Thyroid gland (tissue), 4 donors: ENCODE data around the gene IMPG2. TPM values are rescaled to one million over a fixed set of nuclear protein-coding genes. Genes with fewer than 3 reads are reported as not detected.

ENCODE experiments used
- DNase-seq, 2 donors: peaks; one replicate each; pipeline ENCODE4 v3.0.0-alpha.2; 2019
- H3K27ac ChIP-seq, 3 donors: fragments of 200-600 bp; sonication (generic); 1 replicate in 2 of 3; 2 replicates in 1 of 3; pipeline ENCODE4 v1.5.1; 2016 to 2019; ENCODE audit warnings: mild to moderate bottlenecking in 1 of 3, moderate library complexity in 1 of 3
- H3K27me3 ChIP-seq: fragments of 200-600 bp; sonication (generic); one replicate; pipeline ENCODE4 v1.5.1; 2019
- H3K36me3 ChIP-seq, 2 donors: fragments of 200-600 bp; sonication (generic); one replicate each; pipeline ENCODE4 v1.5.1; 2016 to 2019
- H3K4me1 ChIP-seq, 2 donors: fragments of 200-600 bp; sonication (generic); one replicate each; pipeline ENCODE4 v1.5.1; 2017 to 2019
- H3K4me3 ChIP-seq, 3 donors: fragments of 200-600 bp; sonication (generic); replicated peaks in 1 of 3; 1 replicate in 2 of 3; 2 replicates in 1 of 3; pipeline ENCODE4 v1.5.1; 2016; ENCODE audit warnings: mild to moderate bottlenecking in 1 of 3
- H3K9me3 ChIP-seq: fragments of 200-600 bp; sonication (generic); one replicate; pipeline ENCODE4 v1.5.1; 2017
- POLR2A ChIP-seq, 2 donors: fragments of 450-650 bp; IDR thresholded peaks; one replicate each; pipeline ENCODE4 v1.6.1; 2017; ENCODE audit warnings: antibody characterized with exemption in 2 of 2, mild to moderate bottlenecking in 2 of 2, moderate library complexity in 1 of 2
- WGBS, 2 donors: methylation state at CpG; one replicate each; pipeline ENCODE4 v1.1.5; 2017; 5-methylcytosine and 5-hydroxymethylcytosine counted together
- intact Hi-C: fragments of 100-400 bp; cut with DNase I; formaldehyde crosslinking; loops from one replicate; pipeline ENCODE4 v1.15.1; 2023
- total RNA-seq, 4 donors: library from RNA; depleted of rRNA; stranded (reverse); fragments of >200 nt; gene quantifications; one replicate each; pipeline ENCODE4 v1.2.3, GENCODE V29; 2016
- TF ChIP-seq, protein P1 (sequence below), 6 experiments: fragments of 200-600 bp in 3 of 6; fragments of 450-650 bp in 3 of 6; sonication (generic) in 3 of 6; IDR thresholded peaks; one replicate each; pipeline ENCODE4 v1.5.1; 2016 to 2019; ENCODE audit warnings: antibody characterized with exemption in 6 of 6, mild to moderate bottlenecking in 2 of 6, inconsistent platforms in 1 of 6, moderate library complexity in 1 of 6

Gene IMPG2
- total RNA-seq, 4 donors from 2014 or later = 0.24 to 0.58 (median 0.30) TPM

DNA sequence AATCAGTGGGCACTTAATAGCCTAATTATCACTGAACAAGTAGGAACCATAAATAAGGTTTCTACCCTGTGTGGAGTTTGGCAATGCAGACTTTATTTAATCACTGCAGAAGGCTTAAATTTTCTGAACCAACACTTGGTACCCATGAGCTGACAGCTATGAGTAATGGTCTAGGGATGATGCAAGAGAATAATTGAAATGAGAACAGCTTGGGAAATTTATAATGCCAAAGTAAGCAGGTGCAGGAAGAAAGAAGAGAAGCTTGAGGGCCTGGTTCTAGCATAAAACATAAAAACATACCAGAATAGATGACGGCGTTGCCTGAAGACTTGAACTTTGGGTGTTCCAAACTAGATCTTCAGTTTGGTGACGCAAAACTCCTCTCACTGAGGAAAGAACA is 67.0 kb downstream of the IMPG2 start:
- H3K27ac ChIP-seq = no peak overlapping the region
- no peak for TF ChIP-seq POLR2A (IDR thresholded peaks at IDR 0.05)
- TF ChIP-seq, protein P1, sequence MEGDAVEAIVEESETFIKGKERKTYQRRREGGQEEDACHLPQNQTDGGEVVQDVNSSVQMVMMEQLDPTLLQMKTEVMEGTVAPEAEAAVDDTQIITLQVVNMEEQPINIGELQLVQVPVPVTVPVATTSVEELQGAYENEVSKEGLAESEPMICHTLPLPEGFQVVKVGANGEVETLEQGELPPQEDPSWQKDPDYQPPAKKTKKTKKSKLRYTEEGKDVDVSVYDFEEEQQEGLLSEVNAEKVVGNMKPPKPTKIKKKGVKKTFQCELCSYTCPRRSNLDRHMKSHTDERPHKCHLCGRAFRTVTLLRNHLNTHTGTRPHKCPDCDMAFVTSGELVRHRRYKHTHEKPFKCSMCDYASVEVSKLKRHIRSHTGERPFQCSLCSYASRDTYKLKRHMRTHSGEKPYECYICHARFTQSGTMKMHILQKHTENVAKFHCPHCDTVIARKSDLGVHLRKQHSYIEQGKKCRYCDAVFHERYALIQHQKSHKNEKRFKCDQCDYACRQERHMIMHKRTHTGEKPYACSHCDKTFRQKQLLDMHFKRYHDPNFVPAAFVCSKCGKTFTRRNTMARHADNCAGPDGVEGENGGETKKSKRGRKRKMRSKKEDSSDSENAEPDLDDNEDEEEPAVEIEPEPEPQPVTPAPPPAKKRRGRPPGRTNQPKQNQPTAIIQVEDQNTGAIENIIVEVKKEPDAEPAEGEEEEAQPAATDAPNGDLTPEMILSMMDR (IDR thresholded peaks at IDR 0.05) = no peak
- H3K4me3 ChIP-seq = no peak overlapping the region
- H3K27me3 ChIP-seq = no peaks in the 10 kb centered on the region
- intact Hi-C loops = no loop called here
- no peaks in the 10 kb centered on the region for H3K4me1 ChIP-seq
- WGBS, 2 donors = 97 to 98% methylated on average over 3 of the region's 3 CpGs
- no peaks in the 10 kb centered on the region for H3K36me3 ChIP-seq
- DNase-seq = no peak
- no peaks in the 10 kb centered on the region for H3K9me3 ChIP-seq

GRCh38 chr3:101252945-101253344 is 67.4 kb downstream of the IMPG2 start:
- intact Hi-C loops = no loop called here
- no peaks in the 10 kb centered on the region for H3K9me3 ChIP-seq
- H3K36me3 ChIP-seq = no peaks in the 10 kb centered on the region
- H3K4me3 ChIP-seq = no peak overlapping the region
- no peaks in the 10 kb centered on the region for H3K4me1 ChIP-seq
- H3K27ac ChIP-seq = no peak overlapping the region
- H3K27me3 ChIP-seq = no peaks in the 10 kb centered on the region
- TF ChIP-seq POLR2A (IDR thresholded peaks at IDR 0.05) = no peak
- TF ChIP-seq, protein P1 (IDR thresholded peaks at IDR 0.05) = no peak
- 91 to 97% methylated on average over 2 of the region's 2 CpGs for WGBS, 2 donors
- DNase-seq = no peak

DNA sequence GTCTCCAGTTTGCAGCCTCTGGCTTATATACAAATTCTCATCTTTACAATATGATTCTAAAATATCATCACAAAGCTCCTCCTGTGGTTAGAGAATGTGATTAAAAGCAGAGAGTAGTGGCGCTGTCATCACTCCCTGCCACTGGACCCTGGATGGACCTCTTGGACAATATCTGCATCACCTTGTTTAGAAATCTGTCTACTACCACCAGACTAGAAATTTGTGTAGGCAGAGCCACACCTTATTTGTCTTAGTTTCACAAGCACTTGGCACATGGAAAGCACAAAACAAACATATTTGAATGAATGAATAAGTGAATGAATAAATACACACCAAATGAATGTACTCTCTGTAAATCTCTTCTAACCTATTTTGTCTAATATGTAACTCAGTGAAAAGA is 68.1 kb downstream of the IMPG2 start:
- Histone ChIP-seq H3K36me3 (no peaks in the 10 kb centered on the region), H3K4me1 (no peaks in the 10 kb centered on the region), H3K4me3 (no peak overlapping the region), H3K27ac (no peak overlapping the region), H3K9me3 (no peaks in the 10 kb centered on the region), H3K27me3 (no peaks in the 10 kb centered on the region)
- TF ChIP-seq, protein P1 (IDR thresholded peaks at IDR 0.05) = no peak
- no peak for TF ChIP-seq POLR2A (IDR thresholded peaks at IDR 0.05)
- intact Hi-C loops = no loop called here
- DNase-seq = no peak
- WGBS, 2 donors = 95 to 97% methylated on average over 1 of the region's 1 CpG

DNA sequence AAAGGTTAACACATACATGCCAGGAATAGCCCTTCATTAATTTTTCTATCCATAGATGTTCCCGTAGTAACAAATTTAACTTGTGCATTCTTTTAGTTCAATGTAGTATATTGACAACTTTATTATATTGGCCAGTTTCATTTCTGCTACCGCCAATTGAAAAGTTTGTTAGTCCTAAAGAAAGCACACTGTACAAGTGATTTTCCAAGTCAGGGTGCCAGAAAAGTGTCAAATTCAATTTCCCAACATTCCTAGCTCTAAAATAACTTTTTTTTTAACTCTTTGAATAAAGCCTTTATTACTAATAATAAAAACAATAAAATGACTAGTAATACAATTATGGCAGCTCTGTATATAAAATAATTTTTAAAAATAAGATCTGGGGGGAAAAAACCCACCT is 68.9 kb downstream of the IMPG2 start:
- Histone ChIP-seq H3K9me3 (no peaks in the 10 kb centered on the region), H3K36me3 (no peaks in the 10 kb centered on the region), H3K27ac (no peak overlapping the region), H3K27me3 (no peaks in the 10 kb centered on the region), H3K4me3 (no peak overlapping the region), H3K4me1 (no peaks in the 10 kb centered on the region)
- 95 to 96% methylated on average over 2 of the region's 2 CpGs for WGBS, 2 donors
- no peak for DNase-seq
- intact Hi-C loops = no loop called here
- no peak for TF ChIP-seq POLR2A (IDR thresholded peaks at IDR 0.05)
- TF ChIP-seq, protein P1 (IDR thresholded peaks at IDR 0.05) = no peak

- no peak overlapping the region for H3K4me3 ChIP-seq
- no peak for DNase-seq
- WGBS, 2 donors = 88 to 97% methylated on average over 3 of the region's 3 CpGs
- intact Hi-C loops = no loop called here
- no peaks in the 10 kb centered on the region for H3K9me3 ChIP-seq
- TF ChIP-seq, protein P1 (IDR thresholded peaks at IDR 0.05) = no peak
- TF ChIP-seq POLR2A (IDR thresholded peaks at IDR 0.05) = no peak
- H3K4me1 ChIP-seq = no peaks in the 10 kb centered on the region
- no peaks in the 10 kb centered on the region for H3K27me3 ChIP-seq
- H3K36me3 ChIP-seq = no peaks in the 10 kb centered on the region
- H3K27ac ChIP-seq = no peak overlapping the region
Observed at GRCh38 chr3:101249522-101249921, 70.9 kb downstream of the IMPG2 start.
